GM12878 (cell line): Measurements from ENCODE around the gene ZNF106. TPM values are rescaled to one million over a fixed set of nuclear protein-coding genes. Genes with fewer than 3 reads are reported as not detected.

Experiments
- ATAC-seq: fragments of 200-7000 bp; cut with Tn5 transposase; 3 replicates; pipeline ENCODE4 v1.9.1; 2020; ENCODE audit warnings: mild to moderate bottlenecking, moderate library complexity
- BruUV-seq: library from RNA; stranded (reverse); fragments of 400-500 nt; replicated peaks from 2 replicates; lab custom pipeline; 2021; lab: Mats Ljungman, UMichigan
- CTCF ChIA-PET: fragments of 300-600 bp; sonication (Branson Sonifier 250); formaldehyde crosslinking; extraction: SDS; loops from one replicate; lab custom pipeline; 2021; ENCODE audit warnings: inconsistent platforms; lab: Yijun Ruan, JAX
- POLR2A ChIA-PET: fragments of 350-600 bp; formaldehyde crosslinking; extraction: SDS; loops from one replicate; lab custom pipeline; 2021; ENCODE audit warnings: inconsistent platforms; lab: Charles Lee
- RAD21 ChIA-PET: fragments of 300-600 bp; sonication (Branson Sonifier 250); formaldehyde crosslinking; loops from one replicate; lab custom pipeline; 2023; ENCODE audit warnings: antibody characterized with exemption; ENCODE audit not compliant: unreplicated experiment; lab: Charles Lee
- SMC1A ChIA-PET: fragments of 300-600 bp; sonication (Branson Sonifier 250); formaldehyde crosslinking; loops from one replicate; lab custom pipeline; 2023; ENCODE audit not compliant: unreplicated experiment, uncharacterized antibody; lab: Charles Lee
- DNase-seq: peaks from one replicate; pipeline ENCODE4 v3.0.0-alpha.2; 2011; ENCODE audit warnings: low read depth, low spot score
- FAIRE-seq: peaks from 3 replicates; lab custom pipeline; 2011; peaks lifted over from hg19 to GRCh38; lab: Jason Lieb, UNC
- H2AFZ ChIP-seq: 2 replicates; pipeline ENCODE4 v1.6.0; 2011; ENCODE audit warnings: low read depth, low read length, control low read depth; ENCODE audit not compliant: control insufficient read depth
- H3K27ac ChIP-seq: 2 replicates; pipeline ENCODE4 v1.5.1; 2011; ENCODE audit warnings: control low read depth; ENCODE audit not compliant: control insufficient read depth, insufficient read depth
- H3K27me3 ChIP-seq, 2 experiments: replicated peaks in 1 of 2; 2 replicates each; pipeline versions ENCODE4 v1.6.0 to v1.6.1; 2011; ENCODE audit warnings: low read length in 1 of 2; ENCODE audit not compliant: control insufficient read depth in 2 of 2, insufficient read depth in 2 of 2
- H3K36me3 ChIP-seq, 2 experiments: 2 replicates each; pipeline ENCODE4 v1.5.1; 2011; ENCODE audit warnings: low read length in 1 of 2; ENCODE audit not compliant: control insufficient read depth in 2 of 2, insufficient read depth in 2 of 2
- H3K4me1 ChIP-seq: 2 replicates; pipeline ENCODE4 v1.6.1; 2011; ENCODE audit warnings: mild to moderate bottlenecking, low read length, moderate library complexity, mixed read lengths; ENCODE audit not compliant: control insufficient read depth, insufficient read depth
- H3K4me2 ChIP-seq: 2 replicates; pipeline ENCODE4 v1.6.0; 2011; ENCODE audit warnings: control low read depth; ENCODE audit not compliant: control insufficient read depth, insufficient read depth
- H3K4me3 ChIP-seq: fragments of 200-600 bp; sonication (generic); 2 replicates; pipeline ENCODE4 v1.5.1; 2016
- H3K79me2 ChIP-seq: 2 replicates; pipeline ENCODE4 v1.6.0; 2011; ENCODE audit warnings: low read length; ENCODE audit not compliant: control insufficient read depth, insufficient read depth
- H3K9ac ChIP-seq: 2 replicates; pipeline ENCODE4 v1.8.0; 2011; ENCODE audit warnings: low read length, control low read depth, mixed read lengths; ENCODE audit not compliant: control insufficient read depth, insufficient read depth
- H3K9me3 ChIP-seq: replicated peaks from 3 replicates; pipeline ENCODE4 v1.5.1; 2011; ENCODE audit warnings: mild to moderate bottlenecking, low read length; ENCODE audit not compliant: control insufficient read depth, insufficient read depth
- H4K20me1 ChIP-seq: 2 replicates; pipeline ENCODE4 v1.6.0; 2011; ENCODE audit not compliant: control insufficient read depth, insufficient read depth
- EP300 ChIP-seq, 2 experiments: fragments of 150-350 bp in 1 of 2; IDR thresholded peaks; 2 replicates each; pipeline ENCODE4 v1.6.1; 2011 to 2012; ENCODE audit warnings: low read depth in 2 of 2, low read length in 2 of 2, borderline replicate concordance in 1 of 2, improper control_type of control experiment in 1 of 2, inconsistent platforms in 1 of 2; ENCODE audit not compliant: control insufficient read depth in 1 of 2
- GABPA ChIP-seq: IDR thresholded peaks from 2 replicates; pipeline ENCODE4 v1.6.1; 2014; ENCODE audit warnings: antibody characterized with exemption, low read depth, mild to moderate bottlenecking, inconsistent platforms
- TBL1XR1 ChIP-seq: IDR thresholded peaks from 2 replicates; pipeline ENCODE4 v1.6.1; 2012; ENCODE audit warnings: low read depth, low read length, improper control_type of control experiment
- TCF12 ChIP-seq: IDR thresholded peaks from 2 replicates; pipeline ENCODE4 v1.6.1; 2011; ENCODE audit warnings: low read depth, mild to moderate bottlenecking, low read length
- WGBS: methylation state at CpG from one replicate; pipeline ENCODE4 v1.1.6; 2016; ENCODE audit warnings: low lambda C conversion rate; ENCODE audit not compliant: insufficient replicate concordance, insufficient coverage; ENCODE audit errors: missing lambda C conversion rate; 5-methylcytosine and 5-hydroxymethylcytosine counted together
- in situ Hi-C: fragments of 300-500 bp; cut with MboI; formaldehyde crosslinking; loops from 9 replicates; pipeline ENCODE4 v1.14.3; 2018; ENCODE audit warnings: mixed read lengths
- intact Hi-C: fragments of 100-400 bp; cut with micrococcal nuclease; formaldehyde crosslinking; loops from one replicate; pipeline ENCODE4 v1.14.2; 2022; ENCODE audit not compliant: unreplicated experiment
- polyA plus RNA-seq, 11 experiments: library from polyadenylated mRNA; depleted of rRNA in 4 of 11; unstranded in 6 of 11; stranded (reverse) in 5 of 11; fragments of >200 nt; fragmentation: Nextera tagmentation in 4 of 11; fragmentation: Illumina TruSeq in 1 of 11; extraction: Ambion mirVana in 4 of 11; extraction: Trizol in 1 of 11; gene quantifications; 1 replicate in 1 of 11; 2 replicates in 10 of 11; pipeline versions ENCODE4 v1.2.1 to v1.2.3, GENCODE V29; 2011 to 2016; ENCODE audit warnings: inconsistent platforms in 2 of 11, missing spikeins in 2 of 11, low read depth in 1 of 11
- total RNA-seq, 4 experiments: library from RNA; depleted of rRNA in 3 of 4; stranded (reverse); fragments of >200 nt in 3 of 4; fragmentation: Illumina TruSeq in 1 of 4; extraction: Trizol in 1 of 4; gene quantifications; 2 replicates each; pipeline versions ENCODE4 v1.2.1 to v1.2.3, GENCODE V29; 2013 to 2021
- TF ChIP-seq, protein P1 (sequence below): fragments of 450-650 bp; IDR thresholded peaks from 2 replicates; pipeline ENCODE4 v1.6.1; 2017; ENCODE audit warnings: antibody characterized with exemption, mild to moderate bottlenecking, moderate library complexity
- TF ChIP-seq, protein P2 (sequence below): IDR thresholded peaks from 2 replicates; pipeline ENCODE4 v1.6.1; 2011; ENCODE audit warnings: borderline replicate concordance, low read depth, mild to moderate bottlenecking, moderate library complexity, low read length; ENCODE audit not compliant: insufficient read depth, poor library complexity, severe bottlenecking
- TF ChIP-seq, protein P3 (sequence below): fragments of 450-650 bp; formaldehyde crosslinking; IDR thresholded peaks from 2 replicates; pipeline ENCODE4 v1.5.0; 2022; ENCODE audit warnings: mild to moderate bottlenecking, missing genetic modification characterization
- TF ChIP-seq, protein P4 (sequence below): fragments of 150-350 bp; IDR thresholded peaks from 2 replicates; pipeline ENCODE4 v1.6.1; 2016; ENCODE audit warnings: low read depth, low read length

ZNF106 gene
- total and polyA plus RNA-seq, 10 of the 15 experiments (the other 5 are each of a cell fraction or from before 2014, with no cell fraction given) = 10.7 to 45.3 (median 32.5) TPM

DNA sequence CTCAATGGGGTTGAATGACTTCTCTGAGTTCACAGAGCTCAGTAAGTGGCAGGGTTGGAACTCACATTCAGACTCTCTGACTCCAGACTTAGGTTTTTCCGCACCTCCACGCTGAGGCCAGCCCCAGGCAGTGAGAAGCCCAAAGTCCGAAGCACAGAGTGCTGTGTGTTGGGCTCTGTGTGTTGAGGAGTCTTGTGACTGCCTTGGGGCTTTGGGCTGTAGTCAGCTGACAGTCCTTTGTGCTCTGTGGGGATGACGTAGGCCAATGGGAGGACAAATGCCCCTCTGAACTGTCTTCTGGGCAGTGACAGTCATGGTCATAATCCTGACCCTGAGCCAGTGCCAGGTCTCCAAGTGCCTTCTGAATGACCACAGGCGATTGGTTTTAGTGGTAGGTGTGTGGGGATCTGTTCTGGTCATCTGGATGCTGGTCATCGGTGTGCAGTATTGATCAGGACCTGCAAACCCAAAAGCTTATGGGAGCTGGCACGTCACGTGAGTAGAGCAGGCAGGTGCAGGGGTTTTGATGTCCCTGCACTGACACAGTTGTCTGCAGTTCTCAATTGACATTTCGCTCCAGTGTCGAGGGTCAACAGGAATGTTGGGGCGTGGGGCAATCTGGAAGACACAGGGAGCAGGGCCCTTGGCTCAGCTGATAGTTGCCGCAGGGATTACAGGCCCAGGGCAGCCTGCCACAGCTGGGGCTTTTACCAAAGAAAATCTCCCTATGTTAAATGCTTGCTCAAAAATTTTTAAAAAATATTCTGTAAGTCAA, 86.3 kb downstream of the ZNF106 start (continued):
- TF ChIP-seq, protein P1, sequence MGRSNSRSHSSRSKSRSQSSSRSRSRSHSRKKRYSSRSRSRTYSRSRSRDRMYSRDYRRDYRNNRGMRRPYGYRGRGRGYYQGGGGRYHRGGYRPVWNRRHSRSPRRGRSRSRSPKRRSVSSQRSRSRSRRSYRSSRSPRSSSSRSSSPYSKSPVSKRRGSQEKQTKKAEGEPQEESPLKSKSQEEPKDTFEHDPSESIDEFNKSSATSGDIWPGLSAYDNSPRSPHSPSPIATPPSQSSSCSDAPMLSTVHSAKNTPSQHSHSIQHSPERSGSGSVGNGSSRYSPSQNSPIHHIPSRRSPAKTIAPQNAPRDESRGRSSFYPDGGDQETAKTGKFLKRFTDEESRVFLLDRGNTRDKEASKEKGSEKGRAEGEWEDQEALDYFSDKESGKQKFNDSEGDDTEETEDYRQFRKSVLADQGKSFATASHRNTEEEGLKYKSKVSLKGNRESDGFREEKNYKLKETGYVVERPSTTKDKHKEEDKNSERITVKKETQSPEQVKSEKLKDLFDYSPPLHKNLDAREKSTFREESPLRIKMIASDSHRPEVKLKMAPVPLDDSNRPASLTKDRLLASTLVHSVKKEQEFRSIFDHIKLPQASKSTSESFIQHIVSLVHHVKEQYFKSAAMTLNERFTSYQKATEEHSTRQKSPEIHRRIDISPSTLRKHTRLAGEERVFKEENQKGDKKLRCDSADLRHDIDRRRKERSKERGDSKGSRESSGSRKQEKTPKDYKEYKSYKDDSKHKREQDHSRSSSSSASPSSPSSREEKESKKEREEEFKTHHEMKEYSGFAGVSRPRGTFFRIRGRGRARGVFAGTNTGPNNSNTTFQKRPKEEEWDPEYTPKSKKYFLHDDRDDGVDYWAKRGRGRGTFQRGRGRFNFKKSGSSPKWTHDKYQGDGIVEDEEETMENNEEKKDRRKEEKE = no peak
- TF ChIP-seq EP300 (IDR thresholded peaks at IDR 0.05; ENCODE audit: borderline replicate concordance in 1 of 2, control insufficient read depth in 1 of 2, low read depth in 2 of 2, low read length in 2 of 2) = no peak

DNA sequence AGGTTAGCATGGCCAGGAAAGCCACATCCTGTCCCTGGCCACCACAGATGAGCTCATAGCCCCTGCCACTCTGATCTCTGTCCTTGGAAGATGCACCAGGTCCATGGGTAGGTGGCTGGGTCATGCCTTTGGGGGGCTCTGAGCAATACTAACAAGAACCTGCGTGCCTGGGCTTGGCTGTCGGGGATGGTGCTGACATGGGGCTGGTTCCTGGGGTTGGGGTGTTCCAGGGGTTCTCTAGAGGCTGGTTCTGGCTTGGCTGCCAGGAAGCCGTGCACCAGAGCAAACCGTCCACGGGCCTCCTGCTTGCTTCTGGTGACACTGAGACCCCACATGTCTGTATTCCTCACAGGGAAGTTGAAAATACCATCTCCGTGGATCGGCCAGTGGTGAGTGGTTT, 87.6 kb downstream of the ZNF106 start:
- ATAC-seq (no peak), DNase-seq (no peak), FAIRE-seq (no peak)
- BruUV-seq = no TSS peak
- in situ Hi-C loops (no loop called here), intact Hi-C loops (no loop called here)
- H3K4me2 ChIP-seq = no peak overlapping the region
- H2AFZ ChIP-seq = no peak overlapping the region
- no peak overlapping the region for H3K27ac ChIP-seq
- H3K27me3 ChIP-seq = no peaks in the 10 kb centered on the region
- ChIA-PET SMC1A (no interaction called here), POLR2A (interaction anchor here (0.5 kb wide), 2 partner anchors 1246 to 1743 kb away, joined by 3 read pairs; no protein-coding TSS in a partner anchor), RAD21 (no interaction called here), CTCF (no interaction called here)
- H3K4me1 ChIP-seq = peaks cover 14% of the 10 kb centered on the region
- no peaks in the 10 kb centered on the region for H3K36me3 ChIP-seq
- no peaks in the 10 kb centered on the region for H4K20me1 ChIP-seq
- no peak overlapping the region for H3K9ac ChIP-seq
- H3K4me3 ChIP-seq = no peak overlapping the region
- no peaks in the 10 kb centered on the region; the same call in 2 of the 3 replicates for H3K9me3 ChIP-seq
- no peaks in the 10 kb centered on the region for H3K79me2 ChIP-seq
- 80% methylated on average over 7 of the region's 7 CpGs for WGBS
- TF ChIP-seq GABPA (no peak), TBL1XR1 (no peak), TCF12 (no peak)
- TF ChIP-seq, protein P2, sequence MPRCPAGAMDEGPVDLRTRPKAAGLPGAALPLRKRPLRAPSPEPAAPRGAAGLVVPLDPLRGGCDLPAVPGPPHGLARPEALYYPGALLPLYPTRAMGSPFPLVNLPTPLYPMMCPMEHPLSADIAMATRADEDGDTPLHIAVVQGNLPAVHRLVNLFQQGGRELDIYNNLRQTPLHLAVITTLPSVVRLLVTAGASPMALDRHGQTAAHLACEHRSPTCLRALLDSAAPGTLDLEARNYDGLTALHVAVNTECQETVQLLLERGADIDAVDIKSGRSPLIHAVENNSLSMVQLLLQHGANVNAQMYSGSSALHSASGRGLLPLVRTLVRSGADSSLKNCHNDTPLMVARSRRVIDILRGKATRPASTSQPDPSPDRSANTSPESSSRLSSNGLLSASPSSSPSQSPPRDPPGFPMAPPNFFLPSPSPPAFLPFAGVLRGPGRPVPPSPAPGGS = no peak
- TF ChIP-seq, protein P3, sequence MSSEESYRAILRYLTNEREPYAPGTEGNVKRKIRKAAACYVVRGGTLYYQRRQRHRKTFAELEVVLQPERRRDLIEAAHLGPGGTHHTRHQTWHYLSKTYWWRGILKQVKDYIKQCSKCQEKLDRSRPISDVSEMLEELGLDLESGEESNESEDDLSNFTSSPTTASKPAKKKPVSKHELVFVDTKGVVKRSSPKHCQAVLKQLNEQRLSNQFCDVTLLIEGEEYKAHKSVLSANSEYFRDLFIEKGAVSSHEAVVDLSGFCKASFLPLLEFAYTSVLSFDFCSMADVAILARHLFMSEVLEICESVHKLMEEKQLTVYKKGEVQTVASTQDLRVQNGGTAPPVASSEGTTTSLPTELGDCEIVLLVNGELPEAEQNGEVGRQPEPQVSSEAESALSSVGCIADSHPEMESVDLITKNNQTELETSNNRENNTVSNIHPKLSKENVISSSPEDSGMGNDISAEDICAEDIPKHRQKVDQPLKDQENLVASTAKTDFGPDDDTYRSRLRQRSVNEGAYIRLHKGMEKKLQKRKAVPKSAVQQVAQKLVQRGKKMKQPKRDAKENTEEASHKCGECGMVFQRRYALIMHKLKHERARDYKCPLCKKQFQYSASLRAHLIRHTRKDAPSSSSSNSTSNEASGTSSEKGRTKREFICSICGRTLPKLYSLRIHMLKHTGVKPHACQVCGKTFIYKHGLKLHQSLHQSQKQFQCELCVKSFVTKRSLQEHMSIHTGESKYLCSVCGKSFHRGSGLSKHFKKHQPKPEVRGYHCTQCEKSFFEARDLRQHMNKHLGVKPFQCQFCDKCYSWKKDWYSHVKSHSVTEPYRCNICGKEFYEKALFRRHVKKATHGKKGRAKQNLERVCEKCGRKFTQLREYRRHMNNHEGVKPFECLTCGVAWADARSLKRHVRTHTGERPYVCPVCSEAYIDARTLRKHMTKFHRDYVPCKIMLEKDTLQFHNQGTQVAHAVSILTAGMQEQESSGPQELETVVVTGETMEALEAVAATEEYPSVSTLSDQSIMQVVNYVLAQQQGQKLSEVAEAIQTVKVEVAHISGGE (CRISPR knock-in tag) = no peak
- TF ChIP-seq, protein P4, sequence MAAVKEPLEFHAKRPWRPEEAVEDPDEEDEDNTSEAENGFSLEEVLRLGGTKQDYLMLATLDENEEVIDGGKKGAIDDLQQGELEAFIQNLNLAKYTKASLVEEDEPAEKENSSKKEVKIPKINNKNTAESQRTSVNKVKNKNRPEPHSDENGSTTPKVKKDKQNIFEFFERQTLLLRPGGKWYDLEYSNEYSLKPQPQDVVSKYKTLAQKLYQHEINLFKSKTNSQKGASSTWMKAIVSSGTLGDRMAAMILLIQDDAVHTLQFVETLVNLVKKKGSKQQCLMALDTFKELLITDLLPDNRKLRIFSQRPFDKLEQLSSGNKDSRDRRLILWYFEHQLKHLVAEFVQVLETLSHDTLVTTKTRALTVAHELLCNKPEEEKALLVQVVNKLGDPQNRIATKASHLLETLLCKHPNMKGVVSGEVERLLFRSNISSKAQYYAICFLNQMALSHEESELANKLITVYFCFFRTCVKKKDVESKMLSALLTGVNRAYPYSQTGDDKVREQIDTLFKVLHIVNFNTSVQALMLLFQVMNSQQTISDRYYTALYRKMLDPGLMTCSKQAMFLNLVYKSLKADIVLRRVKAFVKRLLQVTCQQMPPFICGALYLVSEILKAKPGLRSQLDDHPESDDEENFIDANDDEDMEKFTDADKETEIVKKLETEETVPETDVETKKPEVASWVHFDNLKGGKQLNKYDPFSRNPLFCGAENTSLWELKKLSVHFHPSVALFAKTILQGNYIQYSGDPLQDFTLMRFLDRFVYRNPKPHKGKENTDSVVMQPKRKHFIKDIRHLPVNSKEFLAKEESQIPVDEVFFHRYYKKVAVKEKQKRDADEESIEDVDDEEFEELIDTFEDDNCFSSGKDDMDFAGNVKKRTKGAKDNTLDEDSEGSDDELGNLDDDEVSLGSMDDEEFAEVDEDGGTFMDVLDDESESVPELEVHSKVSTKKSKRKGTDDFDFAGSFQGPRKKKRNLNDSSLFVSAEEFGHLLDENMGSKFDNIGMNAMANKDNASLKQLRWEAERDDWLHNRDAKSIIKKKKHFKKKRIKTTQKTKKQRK = no peak
